Measurements from ENCODE around the gene HKDC1.
"Not testable (repeated sequence)": the region's sequence is repeated elsewhere in the genome, so short reads cannot be mapped to it uniquely, and the experiment has no call there.

HKDC1 gene

GRCh38 chr10:69241575-69241974 is 21.4 kb downstream of the HKDC1 start:
- no peak for DNase-seq (ENCODE audit: low read depth in 2 of 3, low spot score in 1 of 3)

GRCh38 chr10:69242040-69242851 is 22.1 kb downstream of the HKDC1 start:
- no peak for DNase-seq (ENCODE audit: low read depth in 2 of 3, low spot score in 1 of 3)

- DNase-seq (ENCODE audit: low read depth in 2 of 3, low spot score in 1 of 3), result no peak
Observed at GRCh38 chr10:69242852-69243212, 22.7 kb downstream of the HKDC1 start.

GRCh38 chr10:69243817-69244216 is 23.7 kb downstream of the HKDC1 start:
- DNase-seq (ENCODE audit: low read depth in 2 of 3, low spot score in 1 of 3), result no peak

GRCh38 chr10:69246036-69246435 is 25.9 kb downstream of the HKDC1 start:
- DNase-seq (ENCODE audit: low read depth in 2 of 3, low spot score in 1 of 3), result no peak

- no peak for DNase-seq (ENCODE audit: low read depth in 2 of 3, low spot score in 1 of 3)
Observed at GRCh38 chr10:69246581-69247312, 26.6 kb downstream of the HKDC1 start.

GRCh38 chr10:69247313-69247710 is 27.2 kb downstream of the HKDC1 start:
- no peak for DNase-seq (ENCODE audit: low read depth in 2 of 3, low spot score in 1 of 3)

- no peak for DNase-seq (ENCODE audit: low read depth in 2 of 3, low spot score in 1 of 3)
Observed at GRCh38 chr10:69248117-69248730, 28.1 kb downstream of the HKDC1 start.

- DNase-seq (ENCODE audit: low read depth in 2 of 3, low spot score in 1 of 3), result no peak
Observed at GRCh38 chr10:69250041-69250440, 29.9 kb downstream of the HKDC1 start.

GRCh38 chr10:69251417-69251816 is 31.3 kb downstream of the HKDC1 start:
- not testable (repeated sequence) for DNase-seq (ENCODE audit: low read depth in 2 of 3, low spot score in 1 of 3)

GRCh38 chr10:69253171-69253570 is 33.0 kb downstream of the HKDC1 start:
- no peak for DNase-seq (ENCODE audit: low read depth in 2 of 3, low spot score in 1 of 3)

GRCh38 chr10:69254877-69255276 is 34.7 kb downstream of the HKDC1 start:
- DNase-seq (ENCODE audit: low read depth in 2 of 3, low spot score in 1 of 3), result no peak

GRCh38 chr10:69259547-69260243 is 39.6 kb downstream of the HKDC1 start:
- no peak for DNase-seq (ENCODE audit: low read depth in 2 of 3, low spot score in 1 of 3)

GRCh38 chr10:69261184-69261583 is 41.1 kb downstream of the HKDC1 start:
- no peak for DNase-seq (ENCODE audit: low read depth in 2 of 3, low spot score in 1 of 3)

GRCh38 chr10:69262292-69262751 is 42.2 kb downstream of the HKDC1 start:
- no peak for DNase-seq (ENCODE audit: low read depth in 2 of 3, low spot score in 1 of 3)

GRCh38 chr10:69265521-69265920 is 45.4 kb downstream of the HKDC1 start:
- no peak for DNase-seq (ENCODE audit: low read depth in 2 of 3, low spot score in 1 of 3)

GRCh38 chr10:69268761-69269416 is 48.8 kb downstream of the HKDC1 start:
- no peak for DNase-seq (ENCODE audit: low read depth in 2 of 3, low spot score in 1 of 3)

- no peak for DNase-seq (ENCODE audit: low read depth in 2 of 3, low spot score in 1 of 3)
Observed at GRCh38 chr10:69269761-69270160, 49.6 kb downstream of the HKDC1 start.

GRCh38 chr10:69270990-69271389 is 50.9 kb downstream of the HKDC1 start:
- DNase-seq (ENCODE audit: low read depth in 2 of 3, low spot score in 1 of 3), result no peak

GRCh38 chr10:69272624-69273023 is 52.5 kb downstream of the HKDC1 start:
- no peak for DNase-seq (ENCODE audit: low read depth in 2 of 3, low spot score in 1 of 3)

GRCh38 chr10:69275444-69275843 is 55.3 kb downstream of the HKDC1 start:
- no peak for DNase-seq (ENCODE audit: low read depth in 2 of 3, low spot score in 1 of 3)
